GM19397 (cell line): ENCODE data around the gene ZNF124.

ENCODE experiments used
- ATAC-seq: cut with Tn5 transposase; IDR thresholded peaks from one replicate; pipeline ENCODE4 v1.9.1; 2021; ENCODE audit warnings: mild to moderate bottlenecking, moderate library complexity; ENCODE audit not compliant: unreplicated experiment

Gene ZNF124

DNA sequence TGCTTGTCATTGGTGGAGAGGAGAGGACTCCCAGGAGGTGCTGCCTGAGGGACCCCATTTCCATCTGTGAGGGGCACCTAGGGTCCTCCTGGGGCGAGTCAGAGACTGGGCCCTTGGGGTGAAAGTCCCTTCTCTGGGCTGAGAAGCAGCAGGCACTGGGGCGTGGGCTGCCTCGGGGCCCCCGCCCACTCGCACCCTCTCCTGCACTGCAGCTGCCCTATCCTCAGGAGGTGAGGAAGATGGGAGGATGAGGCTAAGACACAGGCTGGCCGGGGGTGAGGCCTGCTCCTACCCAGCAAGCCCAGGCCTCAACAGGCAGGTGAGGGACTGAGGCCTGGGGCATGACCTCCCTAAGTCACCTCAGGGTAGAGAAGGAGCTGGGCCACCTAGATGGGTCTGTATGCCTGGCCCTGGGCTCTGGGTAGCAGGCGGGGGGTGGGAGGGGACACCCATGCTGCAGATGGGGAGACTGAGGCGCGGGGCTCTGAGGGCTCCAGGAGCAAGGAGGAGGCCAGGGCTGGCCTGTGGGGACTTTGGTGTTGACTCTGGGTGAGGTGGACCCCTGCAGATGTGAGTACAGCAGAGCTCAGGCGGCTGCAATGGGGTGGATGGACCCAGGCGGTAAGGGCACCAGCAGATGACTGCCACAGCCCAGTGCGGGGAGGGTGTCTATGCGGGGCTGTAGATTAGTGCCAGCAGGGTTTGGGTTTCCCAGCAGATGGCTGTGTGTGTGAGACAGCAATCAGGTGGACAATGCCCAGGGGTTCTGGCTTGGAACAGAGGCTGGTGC lies 57.3 kb downstream of the ZNF124 start:
- ATAC-seq = no peak

DNA sequence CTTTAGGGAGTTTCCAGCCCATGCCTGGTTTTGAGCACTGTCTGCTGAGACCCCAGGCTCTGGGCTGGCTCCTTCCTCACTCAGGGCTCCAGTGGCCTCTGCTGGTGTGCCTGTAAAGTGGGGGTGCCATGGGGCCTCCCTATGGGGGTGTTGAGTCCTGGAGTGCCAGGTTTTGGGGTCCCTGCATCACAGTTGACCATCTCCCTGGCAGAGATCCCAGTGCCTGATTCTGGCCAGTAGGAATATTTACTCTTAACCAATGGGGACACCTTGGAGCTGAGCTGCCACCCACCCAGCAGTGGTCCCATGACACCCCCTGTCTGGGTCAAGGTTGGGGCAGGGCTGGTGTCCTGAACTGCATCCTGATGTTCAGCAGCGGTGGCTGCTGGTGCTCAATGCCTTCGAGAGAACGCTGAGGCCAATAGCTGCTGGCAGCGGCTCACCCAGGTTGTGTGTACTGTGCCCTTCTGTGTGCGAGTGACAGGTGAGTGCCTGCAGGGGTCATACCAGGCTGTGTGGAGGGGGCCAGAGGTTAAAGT lies 58.0 kb downstream of the ZNF124 start:
- ATAC-seq = no peak

- ATAC-seq = no peak
Observed at GRCh38 chr1:247113094-247113497, 58.7 kb downstream of the ZNF124 start.

DNA sequence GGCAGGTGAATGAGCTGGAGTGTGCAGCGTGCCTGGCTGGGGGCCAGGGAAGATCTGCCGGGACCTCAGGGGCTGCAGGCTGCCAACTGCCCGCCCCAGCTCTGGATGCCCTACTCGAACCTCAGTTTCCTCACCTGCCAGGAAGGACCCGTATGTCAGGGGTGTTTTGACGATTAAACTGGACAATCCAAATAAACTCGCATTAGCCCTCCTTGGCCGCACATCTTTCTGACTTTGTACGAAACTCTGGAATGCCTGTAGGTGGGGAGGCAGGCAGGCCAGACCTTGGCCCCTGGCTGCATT lies 59.4 kb downstream of the ZNF124 start:
- ATAC-seq = no peak

GRCh38 chr1:247111700-247112478 lies 59.9 kb downstream of the ZNF124 start:
- ATAC-seq = no peak

DNA sequence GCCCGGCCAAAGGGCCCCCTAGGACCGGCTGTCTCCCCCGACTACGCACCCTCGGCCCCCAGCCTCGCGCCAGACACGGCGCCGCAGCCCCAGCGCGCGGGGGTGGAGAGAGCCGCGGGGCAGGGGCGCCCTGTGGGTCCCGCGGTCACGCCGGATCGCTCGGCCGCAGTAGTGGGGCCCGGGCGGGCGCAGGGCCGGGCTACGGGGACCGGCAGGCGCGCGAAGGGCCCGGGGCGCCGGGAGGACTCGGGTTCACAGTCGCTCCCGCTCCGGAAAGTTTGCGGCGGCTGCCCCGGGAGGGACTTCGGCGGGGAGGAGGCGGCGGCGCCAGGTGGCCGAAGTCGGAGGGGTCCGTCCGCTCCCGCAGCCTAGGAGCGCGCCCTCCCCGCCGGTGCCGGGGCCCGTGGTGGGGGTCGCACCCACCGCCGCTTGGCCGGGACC lies 60.5 kb downstream of the ZNF124 start:
- ATAC-seq = no peak

DNA sequence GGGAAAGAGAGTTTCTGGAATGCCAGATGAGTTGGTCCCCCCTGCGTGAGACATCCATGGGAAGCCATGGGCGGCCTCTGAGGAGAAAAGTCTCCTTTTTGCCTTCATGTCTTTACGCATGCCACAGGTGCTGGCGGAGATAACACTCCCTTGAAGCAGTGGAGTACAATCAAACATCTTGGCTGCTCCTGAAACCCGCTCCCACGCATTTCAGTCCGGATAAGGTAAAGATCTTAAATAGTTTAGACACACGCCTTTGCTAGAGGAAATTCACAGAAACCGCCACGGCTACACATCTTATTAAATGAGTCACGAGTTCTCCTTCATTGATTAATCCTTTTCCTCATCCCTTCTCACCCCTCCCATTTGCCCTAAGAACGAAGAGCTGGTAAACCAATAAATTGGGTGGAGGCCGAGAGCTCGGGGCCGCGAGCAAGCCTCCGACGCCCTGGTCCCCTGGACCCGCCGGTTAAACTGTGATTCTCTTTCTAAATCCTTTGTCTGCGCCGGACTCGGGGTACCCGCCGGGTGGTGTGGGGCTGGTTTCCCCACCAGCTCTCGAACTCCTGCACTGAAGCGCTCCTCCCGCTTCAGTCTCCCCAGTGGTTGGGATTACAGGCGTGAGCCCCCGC lies 61.1 kb downstream of the ZNF124 start:
- ATAC-seq = no peak

- no peak for ATAC-seq
Observed at GRCh38 chr1:247107694-247108093, 64.1 kb downstream of the ZNF124 start.

GRCh38 chr1:247105966-247106365 lies 65.9 kb downstream of the ZNF124 start:
- ATAC-seq = no peak
